HepG2 (cell line): ENCODE data around the gene EYA4. TPM values are rescaled to one million over a fixed set of nuclear protein-coding genes. Genes with fewer than 3 reads are reported as not detected.

Experiments used
- AHR ChIP-seq: IDR thresholded peaks from 2 replicates; pipeline ENCODE4 v1.6.1; 2018; ENCODE audit warnings: missing genetic modification reagents, missing compliant biosample characterization
- CREM ChIP-seq, 2 experiments: sonication (generic) in 1 of 2; formaldehyde crosslinking in 1 of 2; IDR thresholded peaks; 2 replicates each; pipeline versions ENCODE4 v1.4.0 to v1.6.1; 2016 to 2020; ENCODE audit warnings: antibody characterized with exemption in 1 of 2, mild to moderate bottlenecking in 1 of 2, missing genetic modification reagents in 1 of 2
- NFE2 ChIP-seq: sonication (generic); formaldehyde crosslinking; IDR thresholded peaks from 2 replicates; pipeline ENCODE4 v1.4.0; 2020; ENCODE audit warnings: missing genetic modification reagents
- RAD51 ChIP-seq: fragments of 450-650 bp; IDR thresholded peaks from 2 replicates; pipeline ENCODE4 v1.6.1; 2016; ENCODE audit warnings: borderline replicate concordance
- RARG ChIP-seq: sonication (generic); formaldehyde crosslinking; IDR thresholded peaks from 2 replicates; pipeline ENCODE4 v1.4.0; 2020; ENCODE audit warnings: low read depth, mild to moderate bottlenecking, missing genetic modification reagents
- SMC3 ChIP-seq: IDR thresholded peaks from 2 replicates; pipeline ENCODE4 v1.6.1; 2011; ENCODE audit warnings: low read length, improper control_type of control experiment
- ZEB1 ChIP-seq: IDR thresholded peaks from 2 replicates; pipeline ENCODE4 v1.6.1; 2012; ENCODE audit warnings: mild to moderate bottlenecking, low read depth, inconsistent platforms; ENCODE audit not compliant: insufficient replicate concordance
- ZNF501 ChIP-seq: sonication (generic); formaldehyde crosslinking; IDR thresholded peaks from 2 replicates; pipeline ENCODE4 v1.5.1; 2020; ENCODE audit warnings: mild to moderate bottlenecking, moderate library complexity, missing genetic modification reagents
- polyA plus RNA-seq, 8 experiments: library from polyadenylated mRNA; depleted of rRNA in 3 of 8; stranded (reverse) in 7 of 8; unstranded in 1 of 8; fragments of >200 nt; fragmentation: Illumina TruSeq in 4 of 8; extraction: Trizol in 4 of 8; gene quantifications; 2 replicates each; pipeline versions ENCODE4 v1.2.1 to v1.2.3, GENCODE V29; 2011 to 2016; ENCODE audit warnings: low read depth in 4 of 8, missing spikeins in 1 of 8, mixed read lengths in 1 of 8; ENCODE audit not compliant: insufficient read depth in 1 of 8
- total RNA-seq, 5 experiments: library from RNA; depleted of rRNA; stranded (reverse); fragments of >200 nt; fragmentation: Illumina TruSeq; extraction: Trizol; gene quantifications; 2 replicates each; pipeline ENCODE4 v1.2.3, GENCODE V29; 2016; ENCODE audit warnings: low read depth in 1 of 5
- TF ChIP-seq, protein P1 (sequence below), 2 experiments: fragments of 450-650 bp in 1 of 2; sonication (generic) in 1 of 2; formaldehyde crosslinking; IDR thresholded peaks; 2 replicates each; pipeline versions ENCODE4 v1.5.0 to v1.8.0; 2020 to 2022; ENCODE audit warnings: mild to moderate bottlenecking in 1 of 2, missing genetic modification reagents in 1 of 2
- TF ChIP-seq, protein P2 (sequence below): sonication (generic); formaldehyde crosslinking; IDR thresholded peaks from 2 replicates; pipeline ENCODE4 v1.5.0; 2020; ENCODE audit warnings: mild to moderate bottlenecking, missing genetic modification reagents, moderate library complexity
- TF ChIP-seq, protein P3 (sequence below): sonication (generic); formaldehyde crosslinking; conservative IDR thresholded peaks from 2 replicates; pipeline ENCODE4 v1.4.0; 2020; ENCODE audit warnings: mild to moderate bottlenecking, missing genetic modification reagents, moderate library complexity
- TF ChIP-seq, protein P4 (sequence below): sonication (generic); formaldehyde crosslinking; IDR thresholded peaks from 2 replicates; pipeline ENCODE4 v1.4.0; 2020; ENCODE audit warnings: missing genetic modification reagents
- TF ChIP-seq, protein P5 (sequence below): sonication (generic); formaldehyde crosslinking; IDR thresholded peaks from 2 replicates; pipeline ENCODE4 v1.4.0; 2020; ENCODE audit warnings: missing genetic modification reagents, mild to moderate bottlenecking, borderline replicate concordance

Gene EYA4
- total and polyA plus RNA-seq, 2 of the 13 experiments (the other 11 are each of a cell fraction or from before 2014, with no cell fraction given): not detected

DNA sequence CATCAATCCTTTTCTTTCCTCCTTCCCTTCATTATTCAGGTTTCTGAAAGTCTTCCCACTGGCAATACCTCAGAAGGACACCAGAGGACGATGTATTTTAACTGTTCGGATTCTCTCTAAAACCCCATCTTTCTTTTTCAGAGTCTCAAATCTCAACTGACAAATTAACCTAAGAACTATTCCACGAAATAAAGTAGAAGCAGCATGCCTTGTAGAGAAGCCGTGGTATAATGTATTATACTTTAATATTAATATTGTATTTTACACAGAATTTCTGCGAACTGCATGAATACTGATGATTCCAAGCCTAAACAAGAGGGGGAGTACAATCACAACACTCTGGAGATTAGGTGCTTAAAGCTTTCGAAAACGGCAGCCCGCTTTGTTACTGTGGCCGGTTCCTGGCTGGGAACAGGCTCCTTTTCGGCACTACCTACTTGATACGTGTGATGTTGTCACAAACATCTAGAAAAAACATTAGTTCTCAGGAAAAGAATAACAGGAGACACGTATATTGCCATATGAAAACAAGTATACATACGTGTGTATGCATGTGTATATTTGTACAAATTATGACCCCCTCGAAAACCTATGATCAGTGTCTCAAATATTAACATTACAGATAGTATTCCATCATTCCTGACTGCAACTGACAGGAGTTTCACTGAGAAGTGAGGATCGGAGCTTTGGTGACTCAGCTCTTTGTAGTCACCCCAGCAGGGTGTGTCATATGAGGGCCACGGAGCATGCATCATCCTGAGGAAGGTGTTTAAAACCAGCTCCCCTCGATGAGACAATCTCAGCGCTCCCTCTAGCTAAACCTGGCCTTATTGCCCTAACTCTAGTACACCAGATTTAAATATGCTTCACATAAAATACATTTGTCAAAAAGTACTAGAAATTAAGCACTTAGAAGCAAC, 328.1 kb downstream of the EYA4 start (continued):
- TF ChIP-seq CREM (IDR thresholded peaks at IDR 0.05) (0 out of 2 replicates have a peak, but pooled peaks have one; percentile 8), CREM (CRISPR knock-in tag; IDR thresholded peaks at IDR 0.05) (no peak), RARG (CRISPR knock-in tag) (no peak), SMC3 (peak; percentile 91), RAD51 (no peak), AHR (no peak), ZNF501 (peak; percentile 34; the same call in 1 of the 2 replicates), NFE2 (CRISPR knock-in tag) (peak; percentile 64; the same call in 1 of the 2 replicates), ZEB1 (no peak)
- TF ChIP-seq, protein P1, sequence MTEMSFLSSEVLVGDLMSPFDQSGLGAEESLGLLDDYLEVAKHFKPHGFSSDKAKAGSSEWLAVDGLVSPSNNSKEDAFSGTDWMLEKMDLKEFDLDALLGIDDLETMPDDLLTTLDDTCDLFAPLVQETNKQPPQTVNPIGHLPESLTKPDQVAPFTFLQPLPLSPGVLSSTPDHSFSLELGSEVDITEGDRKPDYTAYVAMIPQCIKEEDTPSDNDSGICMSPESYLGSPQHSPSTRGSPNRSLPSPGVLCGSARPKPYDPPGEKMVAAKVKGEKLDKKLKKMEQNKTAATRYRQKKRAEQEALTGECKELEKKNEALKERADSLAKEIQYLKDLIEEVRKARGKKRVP (CRISPR knock-in tag; IDR thresholded peaks at IDR 0.05): no peak
- TF ChIP-seq, protein P2, sequence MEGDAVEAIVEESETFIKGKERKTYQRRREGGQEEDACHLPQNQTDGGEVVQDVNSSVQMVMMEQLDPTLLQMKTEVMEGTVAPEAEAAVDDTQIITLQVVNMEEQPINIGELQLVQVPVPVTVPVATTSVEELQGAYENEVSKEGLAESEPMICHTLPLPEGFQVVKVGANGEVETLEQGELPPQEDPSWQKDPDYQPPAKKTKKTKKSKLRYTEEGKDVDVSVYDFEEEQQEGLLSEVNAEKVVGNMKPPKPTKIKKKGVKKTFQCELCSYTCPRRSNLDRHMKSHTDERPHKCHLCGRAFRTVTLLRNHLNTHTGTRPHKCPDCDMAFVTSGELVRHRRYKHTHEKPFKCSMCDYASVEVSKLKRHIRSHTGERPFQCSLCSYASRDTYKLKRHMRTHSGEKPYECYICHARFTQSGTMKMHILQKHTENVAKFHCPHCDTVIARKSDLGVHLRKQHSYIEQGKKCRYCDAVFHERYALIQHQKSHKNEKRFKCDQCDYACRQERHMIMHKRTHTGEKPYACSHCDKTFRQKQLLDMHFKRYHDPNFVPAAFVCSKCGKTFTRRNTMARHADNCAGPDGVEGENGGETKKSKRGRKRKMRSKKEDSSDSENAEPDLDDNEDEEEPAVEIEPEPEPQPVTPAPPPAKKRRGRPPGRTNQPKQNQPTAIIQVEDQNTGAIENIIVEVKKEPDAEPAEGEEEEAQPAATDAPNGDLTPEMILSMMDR (CRISPR knock-in tag): peak; percentile 63
- TF ChIP-seq, protein P3, sequence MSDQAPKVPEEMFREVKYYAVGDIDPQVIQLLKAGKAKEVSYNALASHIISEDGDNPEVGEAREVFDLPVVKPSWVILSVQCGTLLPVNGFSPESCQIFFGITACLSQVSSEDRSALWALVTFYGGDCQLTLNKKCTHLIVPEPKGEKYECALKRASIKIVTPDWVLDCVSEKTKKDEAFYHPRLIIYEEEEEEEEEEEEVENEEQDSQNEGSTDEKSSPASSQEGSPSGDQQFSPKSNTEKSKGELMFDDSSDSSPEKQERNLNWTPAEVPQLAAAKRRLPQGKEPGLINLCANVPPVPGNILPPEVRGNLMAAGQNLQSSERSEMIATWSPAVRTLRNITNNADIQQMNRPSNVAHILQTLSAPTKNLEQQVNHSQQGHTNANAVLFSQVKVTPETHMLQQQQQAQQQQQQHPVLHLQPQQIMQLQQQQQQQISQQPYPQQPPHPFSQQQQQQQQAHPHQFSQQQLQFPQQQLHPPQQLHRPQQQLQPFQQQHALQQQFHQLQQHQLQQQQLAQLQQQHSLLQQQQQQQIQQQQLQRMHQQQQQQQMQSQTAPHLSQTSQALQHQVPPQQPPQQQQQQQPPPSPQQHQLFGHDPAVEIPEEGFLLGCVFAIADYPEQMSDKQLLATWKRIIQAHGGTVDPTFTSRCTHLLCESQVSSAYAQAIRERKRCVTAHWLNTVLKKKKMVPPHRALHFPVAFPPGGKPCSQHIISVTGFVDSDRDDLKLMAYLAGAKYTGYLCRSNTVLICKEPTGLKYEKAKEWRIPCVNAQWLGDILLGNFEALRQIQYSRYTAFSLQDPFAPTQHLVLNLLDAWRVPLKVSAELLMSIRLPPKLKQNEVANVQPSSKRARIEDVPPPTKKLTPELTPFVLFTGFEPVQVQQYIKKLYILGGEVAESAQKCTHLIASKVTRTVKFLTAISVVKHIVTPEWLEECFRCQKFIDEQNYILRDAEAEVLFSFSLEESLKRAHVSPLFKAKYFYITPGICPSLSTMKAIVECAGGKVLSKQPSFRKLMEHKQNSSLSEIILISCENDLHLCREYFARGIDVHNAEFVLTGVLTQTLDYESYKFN (CRISPR knock-in tag): no peak
- TF ChIP-seq, protein P4, sequence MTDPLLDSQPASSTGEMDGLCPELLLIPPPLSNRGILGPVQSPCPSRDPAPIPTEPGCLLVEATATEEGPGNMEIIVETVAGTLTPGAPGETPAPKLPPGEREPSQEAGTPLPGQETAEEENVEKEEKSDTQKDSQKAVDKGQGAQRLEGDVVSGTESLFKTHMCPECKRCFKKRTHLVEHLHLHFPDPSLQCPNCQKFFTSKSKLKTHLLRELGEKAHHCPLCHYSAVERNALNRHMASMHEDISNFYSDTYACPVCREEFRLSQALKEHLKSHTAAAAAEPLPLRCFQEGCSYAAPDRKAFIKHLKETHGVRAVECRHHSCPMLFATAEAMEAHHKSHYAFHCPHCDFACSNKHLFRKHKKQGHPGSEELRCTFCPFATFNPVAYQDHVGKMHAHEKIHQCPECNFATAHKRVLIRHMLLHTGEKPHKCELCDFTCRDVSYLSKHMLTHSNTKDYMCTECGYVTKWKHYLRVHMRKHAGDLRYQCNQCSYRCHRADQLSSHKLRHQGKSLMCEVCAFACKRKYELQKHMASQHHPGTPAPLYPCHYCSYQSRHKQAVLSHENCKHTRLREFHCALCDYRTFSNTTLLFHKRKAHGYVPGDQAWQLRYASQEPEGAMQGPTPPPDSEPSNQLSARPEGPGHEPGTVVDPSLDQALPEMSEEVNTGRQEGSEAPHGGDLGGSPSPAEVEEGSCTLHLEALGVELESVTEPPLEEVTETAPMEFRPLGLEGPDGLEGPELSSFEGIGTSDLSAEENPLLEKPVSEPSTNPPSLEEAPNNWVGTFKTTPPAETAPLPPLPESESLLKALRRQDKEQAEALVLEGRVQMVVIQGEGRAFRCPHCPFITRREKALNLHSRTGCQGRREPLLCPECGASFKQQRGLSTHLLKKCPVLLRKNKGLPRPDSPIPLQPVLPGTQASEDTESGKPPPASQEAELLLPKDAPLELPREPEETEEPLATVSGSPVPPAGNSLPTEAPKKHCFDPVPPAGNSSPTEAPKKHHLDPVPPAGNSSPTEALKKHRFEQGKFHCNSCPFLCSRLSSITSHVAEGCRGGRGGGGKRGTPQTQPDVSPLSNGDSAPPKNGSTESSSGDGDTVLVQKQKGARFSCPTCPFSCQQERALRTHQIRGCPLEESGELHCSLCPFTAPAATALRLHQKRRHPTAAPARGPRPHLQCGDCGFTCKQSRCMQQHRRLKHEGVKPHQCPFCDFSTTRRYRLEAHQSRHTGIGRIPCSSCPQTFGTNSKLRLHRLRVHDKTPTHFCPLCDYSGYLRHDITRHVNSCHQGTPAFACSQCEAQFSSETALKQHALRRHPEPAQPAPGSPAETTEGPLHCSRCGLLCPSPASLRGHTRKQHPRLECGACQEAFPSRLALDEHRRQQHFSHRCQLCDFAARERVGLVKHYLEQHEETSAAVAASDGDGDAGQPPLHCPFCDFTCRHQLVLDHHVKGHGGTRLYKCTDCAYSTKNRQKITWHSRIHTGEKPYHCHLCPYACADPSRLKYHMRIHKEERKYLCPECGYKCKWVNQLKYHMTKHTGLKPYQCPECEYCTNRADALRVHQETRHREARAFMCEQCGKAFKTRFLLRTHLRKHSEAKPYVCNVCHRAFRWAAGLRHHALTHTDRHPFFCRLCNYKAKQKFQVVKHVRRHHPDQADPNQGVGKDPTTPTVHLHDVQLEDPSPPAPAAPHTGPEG (CRISPR knock-in tag): no peak
- TF ChIP-seq, protein P5, sequence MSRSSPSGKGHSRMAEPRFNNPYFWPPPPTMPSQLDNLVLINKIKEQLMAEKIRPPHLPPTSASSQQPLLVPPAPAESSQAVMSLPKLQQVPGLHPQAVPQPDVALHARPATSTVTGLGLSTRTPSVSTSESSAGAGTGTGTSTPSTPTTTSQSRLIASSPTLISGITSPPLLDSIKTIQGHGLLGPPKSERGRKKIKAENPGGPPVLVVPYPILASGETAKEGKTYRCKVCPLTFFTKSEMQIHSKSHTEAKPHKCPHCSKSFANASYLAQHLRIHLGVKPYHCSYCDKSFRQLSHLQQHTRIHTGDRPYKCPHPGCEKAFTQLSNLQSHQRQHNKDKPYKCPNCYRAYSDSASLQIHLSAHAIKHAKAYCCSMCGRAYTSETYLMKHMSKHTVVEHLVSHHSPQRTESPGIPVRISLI (CRISPR knock-in tag): no peak
